ENCODE data around the gene ULK2.
A peak's percentile ranks its signal among the peaks of the same experiment; 100 is the strongest.

ULK2 gene

GRCh38 chr17:19747159-19747719 lies 120.5 kb downstream of the ULK2 start:
- Histone ChIP-seq H3K27ac (ENCODE audit: low read depth, low read length) (no peak overlapping the region), H2AK5ac (ENCODE audit: low read length) (no peak overlapping the region), H3K4me1 (ENCODE audit: control insufficient read depth, low read depth, low read length) (no peaks in the 10 kb centered on the region), H3K4me3 (ENCODE audit: low read length) (no peak overlapping the region), H3K9ac (ENCODE audit: low read length) (no peak overlapping the region), H2BK120ac (ENCODE audit: low read depth, low read length) (no peak overlapping the region), H3K4ac (ENCODE audit: low read depth, low read length) (no peak overlapping the region), H3K79me2 (ENCODE audit: control insufficient read depth, insufficient read depth, low read length) (no peaks in the 10 kb centered on the region), H4K5ac (ENCODE audit: low read length) (no peak overlapping the region), H3K36me3 (ENCODE audit: control insufficient read depth, insufficient read depth, low read length) (no peaks in the 10 kb centered on the region), H3K18ac (ENCODE audit: low read length) (no peak overlapping the region), H4K8ac (ENCODE audit: low read depth, low read length) (no peak overlapping the region), H3K27me3 (ENCODE audit: insufficient read depth, low read length, poor library complexity) (no peaks in the 10 kb centered on the region), H2BK5ac (ENCODE audit: low read length) (no peak overlapping the region), H3K4me2 (ENCODE audit: low read length) (no peak overlapping the region), H3K79me1 (ENCODE audit: low read length) (no peaks in the 10 kb centered on the region), H3K56ac (ENCODE audit: low read length) (no peak overlapping the region), H2BK15ac (replicated peaks; ENCODE audit: low read depth) (no peak overlapping the region), H3K23ac (ENCODE audit: low read length) (no peak overlapping the region)
- no CpG with 5 or more reads among the region's 13 CpGs for WGBS (ENCODE audit: extremely low coverage, insufficient coverage, low lambda C conversion rate)
- DNase-seq: no peak

- no peak overlapping the region for H3K4me2 ChIP-seq (ENCODE audit: low read length)
- H2AK5ac ChIP-seq (ENCODE audit: low read length): no peak overlapping the region
- H3K27ac ChIP-seq (ENCODE audit: low read depth, low read length): no peak overlapping the region
- DNase-seq: no peak
- no peak overlapping the region for H3K56ac ChIP-seq (ENCODE audit: low read length)
- no peak overlapping the region for H4K5ac ChIP-seq (ENCODE audit: low read length)
- H3K23ac ChIP-seq (ENCODE audit: low read length): no peak overlapping the region
- no CpG with 5 or more reads among the region's 20 CpGs for WGBS (ENCODE audit: extremely low coverage, insufficient coverage, low lambda C conversion rate)
- no peak overlapping the region for H2BK15ac ChIP-seq (replicated peaks; ENCODE audit: low read depth)
- H2BK120ac ChIP-seq (ENCODE audit: low read depth, low read length): no peak overlapping the region
- H3K4me3 ChIP-seq (ENCODE audit: low read length): no peak overlapping the region
- H3K4ac ChIP-seq (ENCODE audit: low read depth, low read length): no peak overlapping the region
- H3K9ac ChIP-seq (ENCODE audit: low read length): no peak overlapping the region
- no peak overlapping the region for H3K18ac ChIP-seq (ENCODE audit: low read length)
- H3K36me3 ChIP-seq (ENCODE audit: control insufficient read depth, insufficient read depth, low read length): no peaks in the 10 kb centered on the region
- H3K79me2 ChIP-seq (ENCODE audit: control insufficient read depth, insufficient read depth, low read length): no peaks in the 10 kb centered on the region
- no peak overlapping the region for H2BK5ac ChIP-seq (ENCODE audit: low read length)
- no peak overlapping the region for H4K8ac ChIP-seq (ENCODE audit: low read depth, low read length)
- no peaks in the 10 kb centered on the region for H3K79me1 ChIP-seq (ENCODE audit: low read length)
- H3K4me1 ChIP-seq (ENCODE audit: control insufficient read depth, low read depth, low read length): no peaks in the 10 kb centered on the region
- no peaks in the 10 kb centered on the region for H3K27me3 ChIP-seq (ENCODE audit: insufficient read depth, low read length, poor library complexity)
Observed at GRCh38 chr17:19746517-19746916, 121.2 kb downstream of the ULK2 start.

- H3K4me2 ChIP-seq (ENCODE audit: low read length): peak overlapping the region; percentile 58
- peak overlapping the region; percentile 51 for H3K9ac ChIP-seq (ENCODE audit: low read length)
- H3K18ac ChIP-seq (ENCODE audit: low read length): peak overlapping the region; percentile 61
- no peak overlapping the region for H3K4me3 ChIP-seq (ENCODE audit: low read length)
- no peak overlapping the region for H2BK5ac ChIP-seq (ENCODE audit: low read length)
- H2BK120ac ChIP-seq (ENCODE audit: low read depth, low read length): no peak overlapping the region
- H4K8ac ChIP-seq (ENCODE audit: low read depth, low read length): no peak overlapping the region
- no peaks in the 10 kb centered on the region for H3K4me1 ChIP-seq (ENCODE audit: control insufficient read depth, low read depth, low read length)
- H3K79me1 ChIP-seq (ENCODE audit: low read length): no peaks in the 10 kb centered on the region
- H3K56ac ChIP-seq (ENCODE audit: low read length): peak overlapping the region; percentile 87
- H2AK5ac ChIP-seq (ENCODE audit: low read length): no peak overlapping the region
- no CpG with 5 or more reads among the region's 50 CpGs for WGBS (ENCODE audit: extremely low coverage, insufficient coverage, low lambda C conversion rate)
- no peak overlapping the region for H4K5ac ChIP-seq (ENCODE audit: low read length)
- no peaks in the 10 kb centered on the region for H3K27me3 ChIP-seq (ENCODE audit: insufficient read depth, low read length, poor library complexity)
- H3K27ac ChIP-seq (ENCODE audit: low read depth, low read length): no peak overlapping the region
- no peak overlapping the region for H3K23ac ChIP-seq (ENCODE audit: low read length)
- H3K36me3 ChIP-seq (ENCODE audit: control insufficient read depth, insufficient read depth, low read length): no peaks in the 10 kb centered on the region
- peak; percentile 93 for DNase-seq
- H3K79me2 ChIP-seq (ENCODE audit: control insufficient read depth, insufficient read depth, low read length): no peaks in the 10 kb centered on the region
- H2BK15ac ChIP-seq (replicated peaks; ENCODE audit: low read depth): no peak overlapping the region
- H3K4ac ChIP-seq (ENCODE audit: low read depth, low read length): peak overlapping the region; percentile 58
Observed at GRCh38 chr17:19744922-19745757, 122.6 kb downstream of the ULK2 start.

GRCh38 chr17:19744492-19744891 lies 123.2 kb downstream of the ULK2 start:
- no peak overlapping the region for H2BK120ac ChIP-seq (ENCODE audit: low read depth, low read length)
- no peaks in the 10 kb centered on the region for H3K27me3 ChIP-seq (ENCODE audit: insufficient read depth, low read length, poor library complexity)
- WGBS (ENCODE audit: extremely low coverage, insufficient coverage, low lambda C conversion rate): no CpG with 5 or more reads among the region's 26 CpGs
- no peak overlapping the region for H3K23ac ChIP-seq (ENCODE audit: low read length)
- H3K4me1 ChIP-seq (ENCODE audit: control insufficient read depth, low read depth, low read length): no peaks in the 10 kb centered on the region
- no peak for DNase-seq
- H3K18ac ChIP-seq (ENCODE audit: low read length): peak overlapping the region; percentile 61
- H3K79me2 ChIP-seq (ENCODE audit: control insufficient read depth, insufficient read depth, low read length): no peaks in the 10 kb centered on the region
- H3K79me1 ChIP-seq (ENCODE audit: low read length): no peaks in the 10 kb centered on the region
- H2BK15ac ChIP-seq (replicated peaks; ENCODE audit: low read depth): no peak overlapping the region
- H3K36me3 ChIP-seq (ENCODE audit: control insufficient read depth, insufficient read depth, low read length): no peaks in the 10 kb centered on the region
- H3K4ac ChIP-seq (ENCODE audit: low read depth, low read length): peak overlapping the region; percentile 58
- peak overlapping the region; percentile 87 for H3K56ac ChIP-seq (ENCODE audit: low read length)
- peak overlapping the region; percentile 61 for H3K4me2 ChIP-seq (ENCODE audit: low read length)
- no peak overlapping the region for H3K27ac ChIP-seq (ENCODE audit: low read depth, low read length)
- H4K8ac ChIP-seq (ENCODE audit: low read depth, low read length): no peak overlapping the region
- peak overlapping the region; percentile 75 for H3K9ac ChIP-seq (ENCODE audit: low read length)
- no peak overlapping the region for H2BK5ac ChIP-seq (ENCODE audit: low read length)
- H2AK5ac ChIP-seq (ENCODE audit: low read length): no peak overlapping the region
- H3K4me3 ChIP-seq (ENCODE audit: low read length): peak overlapping the region; percentile 35
- no peak overlapping the region for H4K5ac ChIP-seq (ENCODE audit: low read length)

GRCh38 chr17:19743101-19744100 lies 124.3 kb downstream of the ULK2 start:
- H3K27me3 ChIP-seq (ENCODE audit: insufficient read depth, low read length, poor library complexity): no peaks in the 10 kb centered on the region
- H4K8ac ChIP-seq (ENCODE audit: low read depth, low read length): no peak overlapping the region
- no peak overlapping the region for H2AK5ac ChIP-seq (ENCODE audit: low read length)
- no peak overlapping the region for H3K18ac ChIP-seq (ENCODE audit: low read length)
- H3K4me3 ChIP-seq (ENCODE audit: low read length): no peak overlapping the region
- no peak overlapping the region for H2BK120ac ChIP-seq (ENCODE audit: low read depth, low read length)
- H2BK5ac ChIP-seq (ENCODE audit: low read length): no peak overlapping the region
- H3K27ac ChIP-seq (ENCODE audit: low read depth, low read length): no peak overlapping the region
- no peak overlapping the region for H4K5ac ChIP-seq (ENCODE audit: low read length)
- no peak for DNase-seq
- no peak overlapping the region for H3K4ac ChIP-seq (ENCODE audit: low read depth, low read length)
- WGBS (ENCODE audit: extremely low coverage, insufficient coverage, low lambda C conversion rate): no CpG with 5 or more reads among the region's 34 CpGs
- no peak overlapping the region for H3K4me2 ChIP-seq (ENCODE audit: low read length)
- H3K23ac ChIP-seq (ENCODE audit: low read length): no peak overlapping the region
- no peaks in the 10 kb centered on the region for H3K79me1 ChIP-seq (ENCODE audit: low read length)
- no peak overlapping the region for H3K9ac ChIP-seq (ENCODE audit: low read length)
- no peaks in the 10 kb centered on the region for H3K79me2 ChIP-seq (ENCODE audit: control insufficient read depth, insufficient read depth, low read length)
- H3K4me1 ChIP-seq (ENCODE audit: control insufficient read depth, low read depth, low read length): no peaks in the 10 kb centered on the region
- H2BK15ac ChIP-seq (replicated peaks; ENCODE audit: low read depth): no peak overlapping the region
- no peak overlapping the region for H3K56ac ChIP-seq (ENCODE audit: low read length)
- no peaks in the 10 kb centered on the region for H3K36me3 ChIP-seq (ENCODE audit: control insufficient read depth, insufficient read depth, low read length)
